GM19324 (cell line): ENCODE data around the gene RRAGB.
A peak's percentile ranks its signal among the peaks of the same experiment; 100 is the strongest.
"Not testable (repeated sequence)": the region's sequence is repeated elsewhere in the genome, so short reads cannot be mapped to it uniquely, and the experiment has no call there.

Source experiments
- ATAC-seq: cut with Tn5 transposase; IDR thresholded peaks from one replicate; pipeline ENCODE4 v1.9.1; 2021; ENCODE audit warnings: mild to moderate bottlenecking, moderate library complexity; ENCODE audit not compliant: unreplicated experiment, low FRiP score

RRAGB gene, protein sequence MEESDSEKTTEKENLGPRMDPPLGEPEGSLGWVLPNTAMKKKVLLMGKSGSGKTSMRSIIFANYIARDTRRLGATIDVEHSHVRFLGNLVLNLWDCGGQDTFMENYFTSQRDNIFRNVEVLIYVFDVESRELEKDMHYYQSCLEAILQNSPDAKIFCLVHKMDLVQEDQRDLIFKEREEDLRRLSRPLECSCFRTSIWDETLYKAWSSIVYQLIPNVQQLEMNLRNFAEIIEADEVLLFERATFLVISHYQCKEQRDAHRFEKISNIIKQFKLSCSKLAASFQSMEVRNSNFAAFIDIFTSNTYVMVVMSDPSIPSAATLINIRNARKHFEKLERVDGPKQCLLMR

DNA sequence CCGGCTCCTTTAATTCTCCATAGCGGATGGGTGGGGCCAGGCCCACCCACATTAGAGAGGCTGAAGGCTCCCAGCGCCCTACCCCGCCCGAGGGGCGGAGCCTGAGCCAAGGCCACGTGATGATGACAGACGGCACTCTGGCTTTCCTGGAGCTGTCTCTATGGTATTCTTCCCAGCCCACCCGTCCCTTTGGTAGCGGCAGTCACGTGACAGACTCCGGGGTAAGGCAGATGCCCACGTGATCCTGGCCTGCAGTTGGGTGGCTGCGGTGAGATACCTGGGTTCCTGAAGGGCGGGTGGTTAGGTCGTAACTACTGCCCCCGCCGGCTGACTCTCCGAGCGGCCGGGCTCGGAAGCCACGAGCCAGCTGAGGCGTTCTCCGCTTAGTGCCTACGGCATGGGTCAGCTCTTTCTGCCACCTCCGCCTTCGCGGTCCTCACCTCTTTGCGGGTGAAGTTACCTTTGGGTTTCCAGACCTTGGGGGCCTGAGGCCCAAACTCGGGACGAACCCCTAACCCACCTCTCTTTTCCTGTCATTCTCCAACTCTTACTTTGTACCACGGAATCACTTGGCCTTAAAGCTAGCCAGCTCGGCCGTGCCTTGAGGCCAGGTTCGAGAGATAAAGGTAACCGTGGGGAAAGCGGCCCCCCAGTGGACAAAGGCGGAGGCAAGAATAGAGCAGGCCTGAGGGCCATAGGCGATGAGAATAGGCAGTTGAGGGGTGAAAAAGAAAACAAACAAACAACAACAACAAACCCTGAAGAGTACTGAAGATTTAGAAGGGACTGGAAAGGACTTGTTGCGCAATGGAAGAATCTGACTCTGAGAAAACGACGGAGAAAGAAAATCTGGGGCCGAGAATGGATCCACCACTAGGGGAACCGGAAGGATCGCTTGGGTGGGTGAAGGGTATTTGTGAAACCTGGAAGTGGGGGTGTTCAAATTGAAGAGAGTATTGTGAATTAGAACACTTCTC is at the start of gene RRAGB:
Gene RRAGB (plus strand): TSS at position 229 of the 977 bp plus-strand sequence. CDS start 579 bp downstream, at position 808.
- ATAC-seq, result peak; percentile 98

- no peak for ATAC-seq
Observed at GRCh38 chrX:55668084-55668483, 49.5 kb upstream of the RRAGB start.

DNA sequence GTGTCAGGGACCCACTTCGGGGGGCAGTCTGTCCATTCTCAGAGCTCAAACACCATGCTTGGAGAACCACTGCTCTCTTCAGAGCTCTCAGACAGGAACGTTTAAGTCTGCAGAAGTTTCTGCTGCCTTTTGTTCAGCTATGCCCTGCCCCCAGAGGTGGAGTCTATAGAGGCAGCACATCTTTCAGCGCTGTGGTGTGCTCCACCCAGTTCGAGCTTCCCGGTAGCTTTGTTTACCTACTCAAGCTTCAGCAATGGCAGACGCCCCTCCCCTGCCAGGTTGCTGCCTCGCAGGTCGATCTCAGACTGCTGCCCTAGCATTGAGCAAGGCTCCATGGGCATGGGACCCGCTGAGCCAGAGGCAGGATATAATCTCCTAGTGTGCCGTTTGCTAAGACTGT is 29.0 kb upstream of the RRAGB start:
- not testable (repeated sequence) for ATAC-seq

DNA sequence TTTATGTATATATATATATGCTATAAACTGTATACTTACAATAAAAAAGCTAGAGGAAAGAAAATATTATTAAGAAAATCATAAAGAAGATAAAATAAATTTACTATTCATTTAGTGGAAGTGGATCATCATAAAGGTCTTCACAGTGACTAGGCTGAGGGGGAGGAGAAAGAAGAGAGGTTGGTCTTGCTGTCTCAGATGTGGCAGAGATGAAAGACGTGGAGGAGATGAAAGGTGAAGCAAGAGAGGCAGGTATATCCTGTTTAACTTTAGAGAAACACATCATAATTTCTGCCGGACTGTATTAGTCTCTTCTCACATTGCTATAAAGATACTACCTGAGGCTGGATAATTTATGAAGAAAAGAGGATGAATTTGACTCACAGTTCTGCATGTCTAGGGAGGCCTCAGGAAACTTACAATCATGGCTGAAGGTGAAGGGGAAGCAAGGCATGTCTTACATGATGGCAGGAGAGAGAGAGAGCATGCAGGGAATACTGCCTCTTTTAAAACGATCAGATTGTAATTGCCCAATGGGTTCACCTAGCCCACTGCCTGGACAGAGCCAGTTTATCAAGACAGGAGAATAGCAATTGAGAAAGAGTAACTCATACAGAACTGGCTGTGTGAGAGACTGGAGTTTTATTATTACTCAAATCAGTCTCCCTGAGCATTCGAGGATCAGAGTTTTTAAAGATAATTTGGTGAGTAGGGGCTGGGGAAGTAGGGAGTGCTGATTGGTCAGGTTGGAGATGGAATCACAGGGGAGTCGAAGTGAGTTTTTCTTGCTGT is 22.1 kb upstream of the RRAGB start:
- ATAC-seq, result no peak

- no peak for ATAC-seq
Observed at GRCh38 chrX:55697381-55697780, 20.2 kb upstream of the RRAGB start.

GRCh38 chrX:55702671-55703070 is 14.9 kb upstream of the RRAGB start:
- no peak for ATAC-seq

DNA sequence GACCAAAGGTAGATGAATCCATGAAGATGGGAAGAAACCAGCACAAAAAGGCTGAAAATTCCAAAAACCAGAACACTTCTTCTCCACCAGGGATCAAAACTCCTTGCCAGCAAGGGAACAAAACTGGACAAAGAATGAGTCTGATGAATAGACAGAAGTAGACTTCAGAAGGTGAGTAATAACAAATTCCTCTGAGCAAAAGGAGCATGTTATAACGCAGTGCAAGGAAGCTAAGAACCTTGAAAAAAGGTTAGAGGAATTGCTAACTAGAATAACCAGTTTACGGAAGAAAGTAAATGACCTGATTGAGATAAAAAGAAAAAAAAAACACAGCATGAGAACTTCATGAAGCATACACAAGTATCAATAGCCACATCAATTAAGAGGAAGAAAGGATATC is 14.1 kb upstream of the RRAGB start:
- not testable (repeated sequence) for ATAC-seq

- not testable (repeated sequence) for ATAC-seq
Observed at GRCh38 chrX:55705066-55705465, 12.5 kb upstream of the RRAGB start.

DNA sequence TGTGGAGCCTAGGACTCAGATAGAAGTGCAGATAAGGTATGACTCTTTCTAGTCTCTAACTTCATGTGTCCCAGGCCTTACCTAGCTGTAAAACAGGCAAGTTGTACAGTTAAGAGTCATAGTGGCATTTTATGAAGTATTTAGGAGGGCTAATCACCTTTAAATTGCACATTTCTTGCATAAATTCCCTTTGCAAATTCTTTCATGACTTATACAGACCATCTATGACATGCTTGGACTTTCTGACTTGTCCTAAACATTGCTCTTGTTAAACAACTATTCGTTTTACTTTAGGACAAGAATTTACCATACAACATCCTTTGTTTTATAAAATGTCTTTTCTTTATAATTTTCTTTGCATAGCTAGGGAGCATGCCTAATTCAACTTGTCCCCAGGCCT is 7.8 kb upstream of the RRAGB start:
- no peak for ATAC-seq

- ATAC-seq, result no peak
Observed at GRCh38 chrX:55710701-55711100, 6.8 kb upstream of the RRAGB start.

DNA sequence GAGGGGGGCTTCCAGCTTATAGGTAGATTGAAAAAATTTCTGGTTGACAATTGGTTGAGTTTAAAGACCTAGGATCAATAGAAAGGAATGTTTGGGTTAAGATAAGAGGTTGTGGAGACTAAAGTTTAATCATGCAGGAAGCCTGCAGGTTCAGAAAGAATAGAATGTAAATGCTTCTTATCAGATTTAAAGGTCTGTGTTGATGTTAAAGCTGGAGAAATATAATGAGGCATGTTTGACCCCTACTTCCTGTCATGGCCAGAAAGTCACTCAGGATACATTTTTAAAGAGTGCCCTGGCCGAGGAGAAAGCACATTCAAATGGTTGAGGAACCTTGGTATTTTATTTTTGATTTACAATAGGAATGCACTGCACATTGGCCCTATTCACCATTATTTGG is 3.9 kb upstream of the RRAGB start:
- ATAC-seq, result no peak

GRCh38 chrX:55714161-55714560 is 3.4 kb upstream of the RRAGB start:
- ATAC-seq, result no peak

GRCh38 chrX:55715847-55716246 is 1.7 kb upstream of the RRAGB start:
- ATAC-seq, result no peak

DNA sequence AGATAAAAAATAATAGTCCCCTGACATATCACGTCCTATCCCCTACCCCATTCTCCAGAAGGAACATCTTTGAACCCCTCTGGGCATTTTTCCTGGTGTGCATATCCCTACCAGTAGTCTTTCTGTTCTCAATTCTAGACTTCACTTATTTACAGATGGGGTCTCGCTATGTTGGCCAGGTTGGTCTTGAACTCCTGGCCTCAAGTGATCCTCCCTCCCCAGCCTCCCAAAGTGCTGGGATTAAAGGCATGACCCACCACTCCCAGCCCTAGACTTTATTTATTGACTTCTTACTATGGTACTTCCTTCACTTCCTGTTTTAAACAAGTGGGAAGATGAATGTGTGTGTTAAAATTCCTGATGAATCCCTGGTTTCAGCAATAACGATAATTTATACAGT is 612 bp upstream of the RRAGB start:
- no peak for ATAC-seq

GRCh38 chrX:55731826-55732225 is 14.3 kb downstream of the RRAGB start:
- no peak for ATAC-seq

DNA sequence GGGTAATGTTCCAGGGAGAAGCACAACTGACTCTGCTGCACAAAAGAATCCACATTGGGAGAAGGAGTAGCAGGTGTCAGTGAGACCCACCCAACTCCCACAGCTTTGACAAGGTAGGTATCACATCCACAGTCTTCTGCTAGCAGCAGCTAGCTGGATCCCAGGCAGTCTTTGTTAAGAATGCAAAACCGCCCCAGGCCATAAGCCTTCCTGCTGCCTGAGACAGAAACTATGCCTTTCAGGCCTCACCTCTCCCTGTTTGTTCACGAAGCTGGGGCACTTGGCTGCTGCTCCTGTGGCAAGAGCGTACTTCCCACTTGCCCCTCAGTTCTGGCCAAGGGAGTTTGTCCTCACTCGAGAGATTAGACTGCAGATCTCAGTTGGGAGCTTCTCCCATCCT is 21.4 kb downstream of the RRAGB start:
- no peak for ATAC-seq

DNA sequence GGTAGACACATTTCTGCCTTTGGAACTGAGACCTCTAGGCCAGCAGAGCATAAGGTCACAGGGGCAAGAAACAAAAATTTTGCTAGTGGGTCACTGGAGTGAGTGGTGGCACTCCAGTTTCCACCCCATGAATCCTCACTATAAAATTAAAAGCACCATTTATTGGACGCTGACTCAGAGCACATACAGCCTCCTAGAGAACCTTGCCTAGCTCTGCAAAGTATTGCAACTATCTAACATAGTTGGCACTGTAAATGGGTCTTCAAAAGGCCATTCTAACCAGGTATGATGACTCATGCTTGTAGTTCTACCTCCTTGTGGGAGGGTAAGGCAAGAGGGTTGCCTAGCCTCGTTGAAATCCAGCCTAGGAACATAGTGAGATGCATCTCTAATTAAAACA is 25.1 kb downstream of the RRAGB start:
- no peak for ATAC-seq

- not testable (repeated sequence) for ATAC-seq
Observed at GRCh38 chrX:55748463-55748862, 30.9 kb downstream of the RRAGB start.

- no peak for ATAC-seq
Observed at GRCh38 chrX:55750256-55750655, 32.7 kb downstream of the RRAGB start.

GRCh38 chrX:55754861-55755294 is 37.3 kb downstream of the RRAGB start:
- ATAC-seq, result peak; percentile 79

DNA sequence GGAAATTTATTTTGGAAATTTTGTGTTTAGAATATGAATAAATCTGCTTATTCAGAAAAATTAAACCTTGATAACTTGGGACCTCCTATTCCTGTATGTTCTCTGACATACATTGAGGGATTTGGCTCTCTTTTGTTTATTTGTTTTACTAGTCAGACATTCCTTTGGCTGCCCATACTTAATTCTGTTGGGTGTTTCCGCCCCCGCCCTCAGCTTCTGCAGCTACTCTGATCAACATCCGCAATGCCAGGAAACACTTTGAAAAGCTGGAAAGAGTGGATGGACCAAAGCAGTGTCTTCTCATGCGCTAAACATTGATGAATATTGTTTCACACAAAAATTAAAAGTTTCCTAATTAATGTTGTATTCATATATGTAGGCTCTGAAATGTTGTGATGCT is 40.5 kb downstream of the RRAGB start:
- ATAC-seq, result no peak
